H1 (cell line): ENCODE results near the gene OPCML. TPM values are rescaled to one million over a fixed set of nuclear protein-coding genes. Genes with fewer than 3 reads are reported as not detected.

ENCODE experiments used
- CTCF ChIA-PET: fragments of 300-600 bp; sonication (Branson Sonifier 250); formaldehyde crosslinking; loops from one replicate; lab custom pipeline; 2021; ENCODE audit not compliant: partially characterized antibody; lab: Charles Lee
- POLR2A ChIA-PET: fragments of 300-600 bp; sonication (Branson Sonifier 250); formaldehyde crosslinking; loops from one replicate; lab custom pipeline; 2021; ENCODE audit warnings: inconsistent platforms; ENCODE audit not compliant: partially characterized antibody; lab: Charles Lee
- DNase-seq, 2 experiments: peaks; one replicate each; pipeline versions ENCODE4 v3.0.0 to v3.0.0-alpha.2; 2010 to 2022; ENCODE audit warnings: low spot score in 2 of 2, low read depth in 1 of 2, mixed read lengths in 1 of 2
- FAIRE-seq: peaks from 2 replicates; lab custom pipeline; 2011; peaks lifted over from hg19 to GRCh38; lab: Jason Lieb, UNC
- H2AFZ ChIP-seq: 2 replicates; pipeline ENCODE4 v1.8.1; 2012; ENCODE audit warnings: low read length, inconsistent platforms
- H2AK5ac ChIP-seq: 2 replicates; pipeline ENCODE4 v1.6.1; 2013; ENCODE audit warnings: low read depth, low read length
- H2BK120ac ChIP-seq: replicated peaks from 2 replicates; pipeline ENCODE3; 2013; ENCODE audit warnings: low read depth, low read length, inconsistent platforms
- H2BK12ac ChIP-seq: 2 replicates; pipeline ENCODE4 v1.6.1; 2013; ENCODE audit warnings: low read depth, low read length
- H2BK15ac ChIP-seq: 2 replicates; pipeline ENCODE4 v1.6.1; 2013; ENCODE audit warnings: low read length
- H2BK20ac ChIP-seq: 2 replicates; pipeline ENCODE4 v1.6.1; 2013; ENCODE audit warnings: low read length
- H2BK5ac ChIP-seq: 2 replicates; pipeline ENCODE4 v1.6.1; 2013; ENCODE audit warnings: low read depth, low read length
- H3K14ac ChIP-seq: 2 replicates; pipeline ENCODE4 v1.6.1; 2013; ENCODE audit warnings: inconsistent platforms; ENCODE audit not compliant: insufficient read length
- H3K18ac ChIP-seq: 2 replicates; pipeline ENCODE4 v1.6.1; 2013; ENCODE audit warnings: low read length; ENCODE audit errors: extremely low read depth
- H3K23ac ChIP-seq: 2 replicates; pipeline ENCODE4 v1.6.1; 2013; ENCODE audit warnings: inconsistent platforms; ENCODE audit not compliant: insufficient read length
- H3K23me2 ChIP-seq: 2 replicates; pipeline ENCODE4 v1.6.1; 2013; ENCODE audit warnings: low read depth, low read length
- H3K27ac ChIP-seq: 2 replicates; pipeline ENCODE4 v1.6.1; 2011; ENCODE audit warnings: low read depth, low read length, inconsistent platforms
- H3K27me3 ChIP-seq, 4 experiments: replicated peaks in 1 of 4; 1 replicate in 1 of 4; 2 replicates in 3 of 4; pipeline versions ENCODE4 v1.6.1 to v1.8.1; 2011 to 2013; ENCODE audit warnings: low read length in 3 of 4, mild to moderate bottlenecking in 3 of 4, inconsistent platforms in 2 of 4, mixed read lengths in 2 of 4, moderate library complexity in 1 of 4; ENCODE audit not compliant: control insufficient read depth in 3 of 4, insufficient read depth in 3 of 4; ENCODE audit errors: extremely low read depth in 1 of 4
- H3K36me3 ChIP-seq, 4 experiments: 2 replicates each; pipeline versions ENCODE4 v1.6.1 to v1.8.1; 2011 to 2013; ENCODE audit warnings: mild to moderate bottlenecking in 4 of 4, low read length in 3 of 4, moderate library complexity in 2 of 4, control low read depth in 1 of 4, inconsistent platforms in 1 of 4; ENCODE audit not compliant: insufficient read depth in 4 of 4, control insufficient read depth in 2 of 4
- H3K4ac ChIP-seq: replicated peaks from 2 replicates; pipeline ENCODE3; 2013; ENCODE audit warnings: low read length, low read depth, mixed read lengths, inconsistent platforms; ENCODE audit not compliant: insufficient read length
- H3K4me1 ChIP-seq, 4 experiments: replicated peaks in 1 of 4; 1 replicate in 1 of 4; 2 replicates in 3 of 4; pipeline versions ENCODE4 v1.6.1 to v1.8.1; 2011 to 2013; ENCODE audit warnings: low read length in 3 of 4, inconsistent platforms in 2 of 4, mixed read lengths in 1 of 4; ENCODE audit not compliant: insufficient read depth in 4 of 4, control insufficient read depth in 3 of 4
- H3K4me2 ChIP-seq, 2 experiments: 2 replicates each; pipeline versions ENCODE4 v1.6.1 to v1.8.1; 2011 to 2013; ENCODE audit warnings: low read depth in 2 of 2, low read length in 2 of 2, control low read depth in 1 of 2, inconsistent platforms in 1 of 2, mild to moderate bottlenecking in 1 of 2; ENCODE audit not compliant: insufficient read depth in 1 of 2
- H3K4me3 ChIP-seq, 4 experiments: fragments of 200-600, 300-600 bp in 1 of 4; sonication (generic), shearing (Covaris generic), sonication (Bioruptor Twin) in 1 of 4; 2 replicates each; pipeline versions ENCODE4 v1.5.1 to v1.8.1; 2011 to 2016; ENCODE audit warnings: low read length in 4 of 4, low read depth in 3 of 4, control low read depth in 2 of 4, inconsistent platforms in 2 of 4, mild to moderate bottlenecking in 2 of 4, mixed read lengths in 1 of 4, moderate library complexity in 1 of 4; ENCODE audit not compliant: insufficient read depth in 2 of 4; ENCODE audit errors: extremely low read depth in 1 of 4
- H3K56ac ChIP-seq: replicated peaks from 2 replicates; pipeline ENCODE3; 2013; ENCODE audit warnings: low read depth, mild to moderate bottlenecking, mixed read lengths, low read length, inconsistent platforms; ENCODE audit not compliant: insufficient read length
- H3K79me1 ChIP-seq: 2 replicates; pipeline ENCODE4 v1.6.1; 2013; ENCODE audit warnings: low read depth, low read length, control low read depth
- H3K79me2 ChIP-seq, 2 experiments: 2 replicates each; pipeline versions ENCODE4 v1.6.1 to v1.8.1; 2012 to 2013; ENCODE audit warnings: low read length in 2 of 2, mild to moderate bottlenecking in 2 of 2, inconsistent platforms in 1 of 2; ENCODE audit not compliant: insufficient read depth in 2 of 2, control insufficient read depth in 1 of 2
- H3K9ac ChIP-seq, 4 experiments: replicated peaks in 1 of 4; 1 replicate in 1 of 4; 2 replicates in 3 of 4; pipeline versions ENCODE4 v1.6.1 to v1.8.1; 2011 to 2013; ENCODE audit warnings: low read depth in 3 of 4, low read length in 3 of 4, control low read depth in 2 of 4, mild to moderate bottlenecking in 2 of 4, moderate library complexity in 2 of 4, inconsistent platforms in 1 of 4; ENCODE audit errors: extremely low read depth in 1 of 4
- H3K9me3 ChIP-seq, 2 experiments: 2 replicates each; pipeline versions ENCODE4 v1.6.1 to v1.8.1; 2012 to 2013; ENCODE audit warnings: mild to moderate bottlenecking in 2 of 2, moderate library complexity in 2 of 2, control low read depth in 1 of 2, inconsistent platforms in 1 of 2, low read depth in 1 of 2, low read length in 1 of 2, mixed read lengths in 1 of 2; ENCODE audit not compliant: insufficient read depth in 2 of 2
- H4K20me1 ChIP-seq, 2 experiments: replicated peaks in 1 of 2; 2 replicates each; pipeline versions ENCODE3 to v1.8.1; 2011 to 2013; ENCODE audit warnings: inconsistent platforms in 2 of 2, low read length in 2 of 2, mild to moderate bottlenecking in 1 of 2; ENCODE audit not compliant: insufficient read depth in 2 of 2, control insufficient read depth in 1 of 2
- H4K5ac ChIP-seq: 2 replicates; pipeline ENCODE4 v1.6.1; 2013; ENCODE audit warnings: low read length, low read depth, mixed read lengths, inconsistent platforms; ENCODE audit not compliant: insufficient read length
- H4K8ac ChIP-seq: 2 replicates; pipeline ENCODE4 v1.8.0; 2013; ENCODE audit warnings: mild to moderate bottlenecking, moderate library complexity, low read length, inconsistent platforms; ENCODE audit not compliant: insufficient read depth; ENCODE audit errors: extremely low read depth
- H4K91ac ChIP-seq: replicated peaks from 2 replicates; pipeline ENCODE3; 2013; ENCODE audit warnings: low read length, mixed read lengths, inconsistent platforms; ENCODE audit not compliant: insufficient read length
- ASH2L ChIP-seq: fragments of 200-600, 300-600 bp; sonication (generic); IDR thresholded peaks from one replicate; pipeline ENCODE4 v1.7.1; 2017; ENCODE audit warnings: low read length
- CEBPB ChIP-seq: IDR thresholded peaks from 2 replicates; pipeline ENCODE4 v1.6.1; 2012; ENCODE audit warnings: low read depth, low read length
- HDAC6 ChIP-seq: IDR thresholded peaks from one replicate; pipeline ENCODE4 v1.7.1; 2012; ENCODE audit warnings: low read depth, mild to moderate bottlenecking, inconsistent platforms, low read length, moderate library complexity
- NANOG ChIP-seq: IDR thresholded peaks from 2 replicates; pipeline ENCODE4 v1.6.1; 2011; ENCODE audit warnings: low read length, low read depth, mild to moderate bottlenecking, inconsistent platforms; ENCODE audit not compliant: insufficient read depth, poor library complexity, severe bottlenecking
- POLR2AphosphoS5 ChIP-seq: IDR thresholded peaks from 2 replicates; pipeline ENCODE4 v1.6.1; 2011; ENCODE audit warnings: low read depth, low read length
- RNF2 ChIP-seq: fragments of 200-900, 300-1000 bp; sonication (generic); IDR thresholded peaks from 2 replicates; pipeline ENCODE4 v1.7.1; 2016; ENCODE audit warnings: borderline replicate concordance, low read depth, mild to moderate bottlenecking, antibody characterized with exemption, low read length; ENCODE audit not compliant: poor library complexity, severe bottlenecking; ENCODE audit errors: missing control alignments
- RXRA ChIP-seq: IDR thresholded peaks from 2 replicates; pipeline ENCODE4 v1.6.1; 2011; ENCODE audit warnings: low read depth, mild to moderate bottlenecking, low read length, moderate library complexity; ENCODE audit not compliant: insufficient read depth
- SAP30 ChIP-seq: fragments of 300-600 bp; sonication (generic); IDR thresholded peaks from 2 replicates; pipeline ENCODE4 v1.7.1; 2012; ENCODE audit warnings: low read length, moderate library complexity, mild to moderate bottlenecking, inconsistent platforms; ENCODE audit not compliant: insufficient read depth, insufficient replicate concordance
- SIN3A ChIP-seq, 2 experiments: IDR thresholded peaks in 1 of 2; conservative IDR thresholded peaks in 1 of 2; 2 replicates each; pipeline ENCODE4 v1.6.1; 2011 to 2012; ENCODE audit warnings: low read length in 2 of 2, improper control_type of control experiment in 1 of 2, low read depth in 1 of 2, mild to moderate bottlenecking in 1 of 2
- SP1 ChIP-seq: IDR thresholded peaks from 2 replicates; pipeline ENCODE4 v1.6.1; 2011; ENCODE audit warnings: low read depth, low read length
- SP2 ChIP-seq: IDR thresholded peaks from 2 replicates; pipeline ENCODE4 v1.6.1; 2012; ENCODE audit warnings: mild to moderate bottlenecking, low read length, inconsistent platforms
- TAF1 ChIP-seq: IDR thresholded peaks from 2 replicates; pipeline ENCODE4 v1.6.1; 2011; ENCODE audit warnings: mild to moderate bottlenecking, low read depth, low read length
- WGBS, 2 experiments: shearing (Covaris generic) in 1 of 2; methylation state at CpG; one replicate each; pipeline versions ENCODE4 v1.1.6 to v1.1.7; 2013 to 2015; ENCODE audit warnings: low lambda C conversion rate in 2 of 2, mixed read lengths in 2 of 2, inconsistent platforms in 1 of 2, low coverage in 1 of 2, missing lambda C conversion rate in 1 of 2; ENCODE audit not compliant: insufficient replicate concordance in 2 of 2, insufficient coverage in 1 of 2, insufficient read length in 1 of 2; ENCODE audit errors: extremely low coverage in 1 of 2, missing lambda C conversion rate in 1 of 2; 5-methylcytosine and 5-hydroxymethylcytosine counted together
- polyA plus RNA-seq, 7 experiments: library from polyadenylated mRNA; depleted of rRNA in 3 of 7; stranded (reverse) in 5 of 7; unstranded in 2 of 7; fragments of >200 nt in 5 of 7; fragments of 200-250 nt in 2 of 7; gene quantifications; 1 replicate in 5 of 7; 2 replicates in 1 of 7; 4 replicates in 1 of 7; pipeline versions ENCODE4 v1.2.1 to v1.2.3, GENCODE V29; 2011 to 2013; ENCODE audit warnings: missing spikeins in 2 of 7, mixed read lengths in 2 of 7
- total RNA-seq: library from RNA; stranded (reverse); fragmentation: NEBNext Ultra II Directional; extraction: Animal tissue kit (Norgen Biotek cat#: 25700); gene quantifications from 2 replicates; pipeline ENCODE4 v1.2.1, GENCODE V29; 2021

Gene OPCML
- total and polyA plus RNA-seq, 2 of the 8 experiments (the other 6 are each of a cell fraction or from before 2014, with no cell fraction given), result 2.3 to 3.1 TPM

DNA sequence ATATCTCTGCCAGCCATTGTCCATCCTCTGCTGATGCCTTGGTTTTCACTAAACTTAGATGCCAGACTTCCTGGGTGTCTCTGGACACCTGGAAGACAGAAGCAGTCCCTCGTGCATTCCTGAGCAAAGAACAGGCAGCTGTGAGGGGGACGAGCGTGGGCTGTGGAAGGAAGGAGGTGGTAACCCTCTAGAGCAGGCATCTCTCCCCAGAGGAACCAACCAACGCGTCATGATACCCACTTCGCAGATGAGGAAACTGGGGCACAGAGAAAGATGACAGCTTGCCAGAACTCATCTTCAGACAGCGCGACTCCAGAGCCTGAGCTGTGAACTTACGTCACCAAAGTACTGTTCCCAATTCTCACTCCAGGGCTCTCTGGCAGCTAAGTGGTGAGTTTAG lies 123.4 kb downstream of the OPCML start:
- Histone ChIP-seq H4K8ac (no peak overlapping the region), H2BK120ac (no peak overlapping the region), H3K4me1 (no peaks in the 10 kb centered on the region), H2BK15ac (no peak overlapping the region), H3K4me3 (no peak overlapping the region), H4K91ac (no peak overlapping the region), H2BK20ac (no peak overlapping the region), H3K14ac (no peak overlapping the region), H3K4ac (no peak overlapping the region), H4K20me1 (no peaks in the 10 kb centered on the region), H3K4me2 (no peak overlapping the region), H3K9me3 (no peaks in the 10 kb centered on the region; a peak in 1 of 4 replicates), H3K23ac (no peak overlapping the region), H2AK5ac (no peak overlapping the region), H3K79me1 (no peaks in the 10 kb centered on the region; the same call in 1 of the 2 replicates), H3K23me2 (no peaks in the 10 kb centered on the region), H3K18ac (no peak overlapping the region), H4K5ac (no peak overlapping the region), H3K9ac (no peak overlapping the region), H3K36me3 (no peaks in the 10 kb centered on the region), H3K27ac (no peak overlapping the region), H3K79me2 (no peaks in the 10 kb centered on the region), H2BK12ac (no peak overlapping the region), H3K27me3 (no peaks in the 10 kb centered on the region), H3K56ac (no peak overlapping the region), H2AFZ (no peak overlapping the region), H2BK5ac (no peak overlapping the region)
- FAIRE-seq (no peak), DNase-seq (no peak)
- ChIA-PET POLR2A (no interaction called here), CTCF (interaction anchor here (1.2 to 2.3 kb wide), 5 partner anchors 16 to 330 kb away, joined by 3 to 6 read pairs (median 5); no protein-coding TSS in a partner anchor)
- WGBS, 2 experiments, result 95% methylated on average over 9 of the region's 9 CpGs; no CpG with 5 or more reads in 1 of the 2 experiments
- TF ChIP-seq SIN3A (conservative IDR thresholded peaks at IDR 0.05 in 1 of 2, IDR thresholded peaks at IDR 0.05 in 1 of 2; ENCODE audit: low read depth in 1 of 2, low read length in 2 of 2), result no peak
- no peak for TF ChIP-seq NANOG
- TF ChIP-seq SAP30, result no peak
- no peak for TF ChIP-seq POLR2AphosphoS5
- no peak for TF ChIP-seq SP2
- no peak for TF ChIP-seq TAF1
- TF ChIP-seq RNF2, result no peak
- TF ChIP-seq RXRA, result no peak
- no peak for TF ChIP-seq CEBPB
- no peak for TF ChIP-seq HDAC6
- no peak for TF ChIP-seq SP1
- no peak for TF ChIP-seq ASH2L
